Liver (tissue), 9 donors: ENCODE measurements around the gene ZNF616. TPM values are rescaled to one million over a fixed set of nuclear protein-coding genes. Genes with fewer than 3 reads are reported as not detected.

Source experiments
- DNase-seq: peaks from one replicate; pipeline ENCODE4 v3.0.0-alpha.2; 2017; ENCODE audit warnings: low spot score
- H3K27ac ChIP-seq, 2 donors: one replicate each; pipeline ENCODE4 v1.7.0; 2013; ENCODE audit warnings: inconsistent platforms in 2 of 2, low read length in 2 of 2, control low read depth in 1 of 2, low read depth in 1 of 2, mild to moderate bottlenecking in 1 of 2
- H3K27me3 ChIP-seq, 4 donors: one replicate each; pipeline versions ENCODE4 v1.6.1 to v1.7.0; 2013; ENCODE audit warnings: low read length in 3 of 4, inconsistent platforms in 1 of 4, mild to moderate bottlenecking in 1 of 4, moderate library complexity in 1 of 4; ENCODE audit not compliant: control insufficient read depth in 4 of 4, insufficient read depth in 4 of 4
- H3K36me3 ChIP-seq, 4 donors: one replicate each; pipeline versions ENCODE4 v1.6.1 to v1.7.0; 2013; ENCODE audit warnings: low read length in 3 of 4, mild to moderate bottlenecking in 3 of 4, low read depth in 1 of 4, moderate library complexity in 1 of 4; ENCODE audit not compliant: control insufficient read depth in 4 of 4, insufficient read depth in 3 of 4
- H3K4me1 ChIP-seq, 4 donors: one replicate each; pipeline versions ENCODE4 v1.6.1 to v1.7.0; 2013; ENCODE audit warnings: low read length in 3 of 4, mild to moderate bottlenecking in 3 of 4, moderate library complexity in 1 of 4; ENCODE audit not compliant: control insufficient read depth in 4 of 4, insufficient read depth in 4 of 4
- H3K4me3 ChIP-seq, 3 donors: one replicate each; pipeline versions ENCODE4 v1.6.1 to v1.7.0; 2013; ENCODE audit warnings: low read length in 3 of 3, control low read depth in 1 of 3, low read depth in 1 of 3, mild to moderate bottlenecking in 1 of 3
- H3K9ac ChIP-seq, 2 donors: one replicate each; pipeline ENCODE4 v1.7.0; 2013; ENCODE audit warnings: low read length in 2 of 2, mild to moderate bottlenecking in 2 of 2, moderate library complexity in 2 of 2, control low read depth in 1 of 2, low read depth in 1 of 2
- H3K9me3 ChIP-seq, 4 donors: one replicate each; pipeline versions ENCODE4 v1.6.1 to v1.7.0; 2013; ENCODE audit warnings: low read length in 3 of 4; ENCODE audit not compliant: control insufficient read depth in 4 of 4
- CTCF ChIP-seq: fragments of 150-350 bp; IDR thresholded peaks from 2 replicates; pipeline ENCODE4 v1.5.1; 2017; ENCODE audit warnings: improper control_type of control experiment, low read depth, low read length; ENCODE audit not compliant: missing input control
- EGR1 ChIP-seq, 2 donors: IDR thresholded peaks; 2 replicates each; pipeline ENCODE4 v1.6.1; 2016 to 2018; ENCODE audit warnings: antibody characterized with exemption in 2 of 2, low read depth in 2 of 2
- FOXA1 ChIP-seq: IDR thresholded peaks from 2 replicates; pipeline ENCODE4 v1.6.1; 2016; ENCODE audit warnings: antibody characterized with exemption
- FOXA2 ChIP-seq: IDR thresholded peaks from 2 replicates; pipeline ENCODE4 v1.6.1; 2016; ENCODE audit warnings: antibody characterized with exemption
- GABPA ChIP-seq, 2 donors: IDR thresholded peaks in 1 of 2; conservative IDR thresholded peaks in 1 of 2; 2 replicates each; pipeline ENCODE4 v1.6.1; 2016; ENCODE audit warnings: antibody characterized with exemption in 2 of 2, mild to moderate bottlenecking in 1 of 2, moderate library complexity in 1 of 2
- HNF4G ChIP-seq: IDR thresholded peaks from 2 replicates; pipeline ENCODE4 v1.6.1; 2016; ENCODE audit warnings: antibody characterized with exemption
- MAX ChIP-seq: IDR thresholded peaks from 2 replicates; pipeline ENCODE4 v1.6.1; 2016; ENCODE audit warnings: antibody characterized with exemption
- NR2F2 ChIP-seq: IDR thresholded peaks from 2 replicates; pipeline ENCODE4 v1.6.1; 2016; ENCODE audit warnings: antibody characterized with exemption
- REST ChIP-seq: IDR thresholded peaks from 2 replicates; pipeline ENCODE4 v1.6.1; 2016; ENCODE audit warnings: antibody characterized with exemption, mild to moderate bottlenecking
- SP1 ChIP-seq: IDR thresholded peaks from 2 replicates; pipeline ENCODE4 v1.6.1; 2018; ENCODE audit warnings: antibody characterized with exemption, mild to moderate bottlenecking
- TAF1 ChIP-seq: conservative IDR thresholded peaks from 2 replicates; pipeline ENCODE4 v1.6.1; 2016; ENCODE audit warnings: antibody characterized with exemption, mild to moderate bottlenecking
- YY1 ChIP-seq: IDR thresholded peaks from 2 replicates; pipeline ENCODE4 v1.6.1; 2016; ENCODE audit warnings: antibody characterized with exemption, mild to moderate bottlenecking
- ZBTB33 ChIP-seq: IDR thresholded peaks from 2 replicates; pipeline ENCODE4 v1.6.1; 2016; ENCODE audit warnings: antibody characterized with exemption
- WGBS: extraction: QIAGEN DNeasy Blood & Tissue Kit; methylation state at CpG from one replicate; pipeline ENCODE4 v1.1.7; 2013; 5-methylcytosine and 5-hydroxymethylcytosine counted together
- polyA plus RNA-seq, 2 donors: library from polyadenylated mRNA; stranded (reverse) in 1 of 2; unstranded in 1 of 2; fragments of 200-250 nt in 1 of 2; fragments of >200 nt in 1 of 2; fragmentation: Nextera tagmentation in 1 of 2; extraction: Ambion mirVana in 1 of 2; gene quantifications; one replicate each; pipeline versions ENCODE4 v1.2.1 to v1.2.3, GENCODE V29; 2013 to 2015
- total RNA-seq, 2 donors: library from RNA; depleted of rRNA; stranded (reverse); fragments of >200 nt; gene quantifications; one replicate each; pipeline ENCODE4 v1.2.3, GENCODE V29; 2014
- donor health status: healthy.
- donor health status: healthy.
- donor health status: healthy.
- donor health status: healthy.
- donor health status: healthy.

The ZNF616 gene
- total and polyA plus RNA-seq, 4 donors = 1.5 to 4.1 (median 3.5) TPM

- peaks cover 1 to 14% (median 5%) of the 10 kb centered on the region in 4 donors for H3K36me3 ChIP-seq
- no peak for DNase-seq
- WGBS = 16% methylated on average over 14 of the region's 14 CpGs
- TF ChIP-seq SP1 = no peak
- H3K4me1 ChIP-seq = peaks cover 0 to 22% (median 11%) of the 10 kb centered on the region in 4 donors
- H3K27ac ChIP-seq = peak overlapping the region; percentile 96 to 99
- H3K9me3 ChIP-seq = peaks cover 12 to 41% (median 28%) of the 10 kb centered on the region in 4 donors
- H3K27me3 ChIP-seq = no peaks in the 10 kb centered on the region
- H3K9ac ChIP-seq = peak overlapping the region; percentile 79 to 98
- peak overlapping the region; percentile 93 to 100 (median 99) for H3K4me3 ChIP-seq
These were observed 1.3 kb downstream of the ZNF616 start for GRCh38 chr19:52138278-52138982.

- WGBS = 98% methylated on average over 3 of the region's 3 CpGs
- Histone ChIP-seq H3K36me3 (peaks cover 19 to 94% (median 89%) of the 10 kb centered on the region in 4 donors), H3K4me3 (peak overlapping the region in 2 of 3 donors; percentile 21 to 41)
These were observed 19.5 kb downstream of the ZNF616 start for GRCh38 chr19:52120286-52120685.

GRCh38 chr19:52115526-52116053, 24.1 kb downstream of the ZNF616 start:
- peaks cover 56 to 99% (median 89%) of the 10 kb centered on the region in 4 donors for H3K9me3 ChIP-seq
- no peak for TF ChIP-seq HNF4G
- WGBS = 97% methylated on average over 12 of the region's 12 CpGs
- peaks cover 8 to 60% (median 49%) of the 10 kb centered on the region in 4 donors for H3K36me3 ChIP-seq
- no peak overlapping the region for H3K9ac ChIP-seq
- H3K4me3 ChIP-seq = peak overlapping the region in 2 of 3 donors; percentile 59 to 73
- no peaks in the 10 kb centered on the region for H3K27me3 ChIP-seq
- no peak for DNase-seq
- H3K4me1 ChIP-seq = no peaks in the 10 kb centered on the region
- no peak overlapping the region for H3K27ac ChIP-seq

More at GRCh38 chr19:52120286-52120685, 19.5 kb downstream of the ZNF616 start:
- no peaks in the 10 kb centered on the region for H3K4me1 ChIP-seq
- no peaks in the 10 kb centered on the region for H3K27me3 ChIP-seq
- H3K27ac ChIP-seq = no peak overlapping the region
- peaks cover 46 to 87% (median 74%) of the 10 kb centered on the region in 4 donors for H3K9me3 ChIP-seq
- DNase-seq = no peak
- no peak overlapping the region for H3K9ac ChIP-seq
- no peak for TF ChIP-seq MAX
- TF ChIP-seq HNF4G = no peak
- no peak for TF ChIP-seq FOXA1
- TF ChIP-seq YY1 = no peak
- no peak for TF ChIP-seq CTCF
- TF ChIP-seq FOXA2 = no peak
- TF ChIP-seq TAF1 = no peak

- Histone ChIP-seq H3K9me3 (peaks cover 59 to 99% (median 85%) of the 10 kb centered on the region in 4 donors), H3K9ac (no peak overlapping the region), H3K4me3 (peak overlapping the region in 2 of 3 donors; percentile 59 to 73), H3K27me3 (no peaks in the 10 kb centered on the region), H3K36me3 (peaks cover 8 to 51% (median 40%) of the 10 kb centered on the region in 4 donors), H3K27ac (no peak overlapping the region), H3K4me1 (no peaks in the 10 kb centered on the region)
- DNase-seq = no peak
- 96% methylated on average over 5 of the region's 5 CpGs for WGBS
- TF ChIP-seq GABPA (IDR thresholded peaks at IDR 0.05 in 1 of 2, conservative IDR thresholded peaks at IDR 0.05 in 1 of 2) = no peak
- TF ChIP-seq YY1 = no peak
- no peak for TF ChIP-seq EGR1 (IDR thresholded peaks at IDR 0.05; ENCODE audit: low read depth in 2 of 2)
- no peak for TF ChIP-seq ZBTB33
- TF ChIP-seq FOXA2 = no peak
- TF ChIP-seq HNF4G = no peak
- TF ChIP-seq NR2F2 = no peak
- TF ChIP-seq SP1 = no peak
- no peak for TF ChIP-seq REST
- no peak for TF ChIP-seq MAX
These were observed 25.0 kb downstream of the ZNF616 start for GRCh38 chr19:52114691-52115090.
